GM10266 (cell line): ENCODE measurements around the gene NFIA.

Experiments
- DNase-seq: peaks from one replicate; pipeline ENCODE4 v3.0.0; 2012; ENCODE audit errors: extremely low spot score
- TF ChIP-seq, protein P1 (sequence below): IDR thresholded peaks from 2 replicates; pipeline ENCODE4 v1.5.1; 2012; ENCODE audit warnings: mild to moderate bottlenecking, low read depth; ENCODE audit not compliant: control insufficient read depth, insufficient read depth; ENCODE audit errors: missing control alignments

NFIA gene

DNA sequence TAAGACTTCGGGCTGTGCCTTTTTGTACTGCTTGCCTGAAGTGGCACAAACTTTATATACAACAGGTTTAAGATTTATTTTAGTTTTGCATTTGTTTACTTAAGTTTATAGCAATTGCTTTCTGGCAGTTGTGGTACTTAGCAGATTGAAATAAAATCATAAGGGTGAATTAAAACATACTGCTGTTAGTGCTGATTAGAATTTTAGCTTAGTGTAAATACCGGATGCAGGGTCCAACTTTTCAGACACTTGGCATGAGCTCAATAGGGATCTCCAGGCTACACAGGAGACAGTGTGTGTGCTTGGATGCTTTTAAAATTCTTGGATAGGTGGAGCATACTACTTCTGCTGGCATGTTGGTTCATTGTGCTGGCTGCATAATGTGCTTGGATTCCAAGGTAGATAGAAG, 159.6 kb downstream of the NFIA start:
- DNase-seq = no peak
- TF ChIP-seq, protein P1, sequence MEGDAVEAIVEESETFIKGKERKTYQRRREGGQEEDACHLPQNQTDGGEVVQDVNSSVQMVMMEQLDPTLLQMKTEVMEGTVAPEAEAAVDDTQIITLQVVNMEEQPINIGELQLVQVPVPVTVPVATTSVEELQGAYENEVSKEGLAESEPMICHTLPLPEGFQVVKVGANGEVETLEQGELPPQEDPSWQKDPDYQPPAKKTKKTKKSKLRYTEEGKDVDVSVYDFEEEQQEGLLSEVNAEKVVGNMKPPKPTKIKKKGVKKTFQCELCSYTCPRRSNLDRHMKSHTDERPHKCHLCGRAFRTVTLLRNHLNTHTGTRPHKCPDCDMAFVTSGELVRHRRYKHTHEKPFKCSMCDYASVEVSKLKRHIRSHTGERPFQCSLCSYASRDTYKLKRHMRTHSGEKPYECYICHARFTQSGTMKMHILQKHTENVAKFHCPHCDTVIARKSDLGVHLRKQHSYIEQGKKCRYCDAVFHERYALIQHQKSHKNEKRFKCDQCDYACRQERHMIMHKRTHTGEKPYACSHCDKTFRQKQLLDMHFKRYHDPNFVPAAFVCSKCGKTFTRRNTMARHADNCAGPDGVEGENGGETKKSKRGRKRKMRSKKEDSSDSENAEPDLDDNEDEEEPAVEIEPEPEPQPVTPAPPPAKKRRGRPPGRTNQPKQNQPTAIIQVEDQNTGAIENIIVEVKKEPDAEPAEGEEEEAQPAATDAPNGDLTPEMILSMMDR = no peak

DNA sequence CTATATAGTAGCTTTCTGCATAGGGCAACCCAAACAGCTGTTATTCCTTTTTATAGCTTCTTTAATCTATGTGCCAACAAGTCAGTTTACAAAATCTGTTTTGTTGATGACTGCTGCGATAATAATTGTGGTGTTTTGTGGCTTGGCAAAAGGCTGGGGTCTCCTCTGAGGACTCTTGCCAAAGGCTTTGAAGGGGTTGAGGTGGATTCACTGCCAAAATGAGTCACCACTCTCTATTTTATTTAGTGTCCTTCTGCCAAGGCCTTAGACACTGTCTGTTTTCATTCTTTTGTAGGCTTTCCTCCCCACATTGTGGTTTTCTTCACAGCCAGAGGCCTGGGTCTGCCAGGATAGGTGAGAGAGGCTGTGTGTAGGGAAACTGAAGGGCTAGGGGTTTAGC, 161.8 kb downstream of the NFIA start:
- TF ChIP-seq, protein P1 = no peak
- no peak for DNase-seq

DNA sequence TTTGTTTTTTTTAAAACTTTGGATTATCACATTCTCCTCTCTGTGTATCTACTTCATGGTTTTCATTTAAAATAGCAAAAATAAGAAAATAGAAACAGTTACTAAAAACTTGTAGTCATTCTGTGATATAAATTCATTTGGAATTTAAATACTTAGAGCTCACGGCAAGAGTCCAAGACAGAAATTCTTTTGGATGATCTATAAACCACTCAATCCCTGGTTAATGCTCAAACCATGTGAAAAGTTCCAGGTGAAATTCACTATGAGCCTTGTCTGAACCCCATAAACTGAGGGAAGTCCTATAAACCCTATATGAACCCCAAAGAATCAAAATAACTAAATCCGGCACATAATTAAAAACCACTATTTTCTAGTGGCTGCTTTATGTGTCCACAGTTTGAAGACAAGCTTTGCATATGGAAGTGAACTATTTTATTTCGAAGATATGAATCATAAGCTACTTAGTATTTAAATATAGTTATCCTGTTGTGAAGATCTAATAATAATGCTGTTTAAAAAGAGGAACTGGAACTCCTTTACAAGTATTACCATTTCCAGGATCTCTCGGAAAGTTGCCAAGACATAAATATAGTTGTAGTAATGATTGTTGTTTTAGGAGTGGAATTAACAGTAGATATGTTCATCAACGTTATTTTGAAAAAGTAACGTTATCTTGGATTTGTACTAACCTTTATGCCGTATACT, 163.5 kb downstream of the NFIA start:
- TF ChIP-seq, protein P1 = no peak
- DNase-seq = no peak

DNA sequence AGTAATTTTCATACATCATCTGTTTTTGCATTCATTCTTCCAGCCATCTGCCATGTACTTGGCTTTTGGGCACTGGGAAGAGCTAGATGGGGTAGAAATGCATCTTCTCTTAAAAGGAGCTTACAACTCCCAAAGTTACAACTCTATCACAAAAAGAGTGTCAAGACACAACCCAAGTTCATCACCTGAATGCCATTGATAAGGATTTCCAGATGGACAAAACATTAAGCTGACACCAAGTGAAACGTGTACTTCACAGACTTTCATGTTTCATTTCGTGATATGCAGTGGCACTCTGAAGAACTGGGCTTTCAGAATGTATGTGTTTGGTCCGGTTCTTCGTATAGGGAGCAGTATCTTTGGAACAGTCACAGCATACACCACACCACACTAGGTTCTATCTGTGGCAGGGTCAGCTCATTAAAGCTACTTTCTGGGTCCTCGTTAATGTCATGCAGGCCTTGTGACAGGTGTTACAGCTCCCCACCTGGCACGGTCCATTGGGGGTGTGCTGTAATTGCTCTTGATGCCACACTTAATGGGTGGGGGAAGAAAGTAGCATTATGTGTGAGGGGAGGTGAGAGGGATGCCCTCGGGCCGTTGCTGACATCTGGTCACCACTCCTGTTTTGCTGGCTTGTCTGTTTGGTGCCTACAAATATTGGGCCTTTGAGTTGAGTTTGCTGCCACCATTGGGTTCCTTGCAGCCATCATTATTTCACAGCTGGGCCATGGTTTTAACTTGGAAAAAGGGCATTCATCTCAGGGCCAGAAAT, 164.9 kb downstream of the NFIA start:
- TF ChIP-seq, protein P1 = no peak
- DNase-seq = no peak

DNA sequence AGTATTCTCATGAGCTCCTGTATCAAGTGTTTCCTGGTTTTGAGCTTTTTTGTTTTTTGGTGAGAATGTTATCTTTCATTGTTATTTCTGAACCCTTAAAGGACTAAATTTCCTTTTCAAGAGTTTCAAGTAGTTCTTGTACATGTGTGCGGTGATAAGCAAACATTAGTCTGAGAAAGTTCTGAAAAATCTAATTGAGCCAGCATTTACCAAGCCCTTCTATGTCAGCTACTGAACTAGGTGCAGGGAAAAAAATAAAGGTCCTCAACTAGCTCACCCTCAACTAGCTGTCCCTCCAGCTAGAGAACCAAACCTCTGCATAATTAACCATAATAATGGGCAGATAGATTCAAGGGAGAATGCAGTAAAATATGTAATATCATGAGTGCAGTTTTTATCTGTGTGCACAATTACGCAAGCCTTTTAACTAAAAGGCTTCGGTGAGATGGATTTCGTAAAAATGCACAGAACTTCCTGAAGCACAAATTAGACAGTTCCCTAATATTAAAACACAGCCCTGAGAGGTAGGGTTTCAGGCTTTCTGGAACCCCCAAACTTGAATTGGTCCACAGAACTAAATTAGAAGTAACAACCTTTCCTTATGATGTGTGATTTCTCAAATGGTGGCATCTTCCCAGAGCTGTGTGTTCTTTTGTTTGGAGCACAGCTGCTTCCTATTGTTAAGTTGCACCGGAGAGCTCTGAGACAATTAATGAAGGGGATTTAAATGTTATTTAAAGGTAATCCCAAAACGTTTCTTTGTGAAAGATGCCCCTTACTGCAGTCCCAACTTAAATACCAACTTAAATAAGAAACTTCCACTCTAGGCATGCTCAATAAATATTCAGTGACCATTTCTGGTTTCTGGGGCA, 165.8 kb downstream of the NFIA start:
- DNase-seq = no peak
- TF ChIP-seq, protein P1 = no peak

DNA sequence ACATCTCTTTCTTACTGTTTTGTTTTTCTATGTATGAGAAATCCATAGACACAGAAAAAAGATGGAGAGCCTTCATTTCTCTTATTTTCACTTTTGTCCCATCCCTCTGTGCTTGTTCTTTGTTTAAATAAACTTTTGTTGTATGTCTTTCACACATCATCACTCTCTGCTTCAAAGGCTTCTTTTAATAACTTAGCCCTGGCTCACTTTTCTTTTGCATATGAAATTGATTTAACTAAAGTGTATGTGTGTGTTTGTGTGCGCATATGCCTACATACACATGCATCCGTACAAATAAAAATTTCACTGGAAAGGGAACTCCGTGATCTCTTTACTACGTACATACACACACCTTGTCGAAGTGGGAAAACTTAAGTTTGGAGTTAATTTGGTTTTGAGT, 168.6 kb downstream of the NFIA start:
- TF ChIP-seq, protein P1 = no peak
- no peak for DNase-seq
